ENCODE measurements around the gene CDC42SE2.

The CDC42SE2 gene

GRCh38 chr5:131367219-131367860 is 103.5 kb downstream of the CDC42SE2 start:
- Histone ChIP-seq H3K79me2 (ENCODE audit: control insufficient read depth, insufficient read depth, low read length, unreplicated experiment) (peaks cover 3% of the 10 kb centered on the region), H2AFZ (ENCODE audit: low read length, unreplicated experiment) (no peak overlapping the region), H3K27me3 (ENCODE audit: insufficient read depth, low read length) (no peaks in the 10 kb centered on the region), H3K27ac (ENCODE audit: low read depth, low read length) (no peak overlapping the region), H3K4me1 (ENCODE audit: control insufficient read depth, insufficient read depth, low read length, unreplicated experiment) (peaks cover 5% of the 10 kb centered on the region), H3K4me3 (ENCODE audit: low read depth, low read length) (no peak overlapping the region), H3K36me3 (ENCODE audit: insufficient read depth, low read length) (peaks cover 4% of the 10 kb centered on the region; the same call in 1 of the 2 replicates)

GRCh38 chr5:131368866-131369265 is 105.0 kb downstream of the CDC42SE2 start:
- Histone ChIP-seq H3K36me3 (ENCODE audit: insufficient read depth, low read length) (peaks cover 4% of the 10 kb centered on the region; the same call in 1 of the 2 replicates), H2AFZ (ENCODE audit: low read length, unreplicated experiment) (no peak overlapping the region), H3K4me3 (ENCODE audit: low read depth, low read length) (no peak overlapping the region), H3K27me3 (ENCODE audit: insufficient read depth, low read length) (no peaks in the 10 kb centered on the region), H3K27ac (ENCODE audit: low read depth, low read length) (no peak overlapping the region), H3K4me1 (ENCODE audit: control insufficient read depth, insufficient read depth, low read length, unreplicated experiment) (peaks cover 5% of the 10 kb centered on the region), H3K79me2 (ENCODE audit: control insufficient read depth, insufficient read depth, low read length, unreplicated experiment) (peaks cover 3% of the 10 kb centered on the region)

GRCh38 chr5:131369558-131369957 is 105.7 kb downstream of the CDC42SE2 start:
- peaks cover 5% of the 10 kb centered on the region for H3K4me1 ChIP-seq (ENCODE audit: control insufficient read depth, insufficient read depth, low read length, unreplicated experiment)
- H3K4me3 ChIP-seq (ENCODE audit: low read depth, low read length): no peak overlapping the region
- no peak overlapping the region for H3K27ac ChIP-seq (ENCODE audit: low read depth, low read length)
- no peak overlapping the region for H2AFZ ChIP-seq (ENCODE audit: low read length, unreplicated experiment)
- H3K27me3 ChIP-seq (ENCODE audit: insufficient read depth, low read length): no peaks in the 10 kb centered on the region
- H3K36me3 ChIP-seq (ENCODE audit: insufficient read depth, low read length): peaks cover 4% of the 10 kb centered on the region; the same call in 1 of the 2 replicates
- peaks cover 3% of the 10 kb centered on the region for H3K79me2 ChIP-seq (ENCODE audit: control insufficient read depth, insufficient read depth, low read length, unreplicated experiment)

GRCh38 chr5:131371835-131372234 is 108.0 kb downstream of the CDC42SE2 start:
- H3K4me1 ChIP-seq (ENCODE audit: control insufficient read depth, insufficient read depth, low read length, unreplicated experiment): peaks cover 5% of the 10 kb centered on the region
- H3K27ac ChIP-seq (ENCODE audit: low read depth, low read length): no peak overlapping the region
- H2AFZ ChIP-seq (ENCODE audit: low read length, unreplicated experiment): no peak overlapping the region
- no peaks in the 10 kb centered on the region for H3K27me3 ChIP-seq (ENCODE audit: insufficient read depth, low read length)
- no peak overlapping the region for H3K4me3 ChIP-seq (ENCODE audit: low read depth, low read length)
- peaks cover 6% of the 10 kb centered on the region for H3K79me2 ChIP-seq (ENCODE audit: control insufficient read depth, insufficient read depth, low read length, unreplicated experiment)
- peaks cover 4% of the 10 kb centered on the region; the same call in 1 of the 2 replicates for H3K36me3 ChIP-seq (ENCODE audit: insufficient read depth, low read length)

- Histone ChIP-seq H3K4me1 (ENCODE audit: control insufficient read depth, insufficient read depth, low read length, unreplicated experiment) (peaks cover 9% of the 10 kb centered on the region), H3K79me2 (ENCODE audit: control insufficient read depth, insufficient read depth, low read length, unreplicated experiment) (peaks cover 8% of the 10 kb centered on the region), H3K27me3 (ENCODE audit: insufficient read depth, low read length) (no peaks in the 10 kb centered on the region), H2AFZ (ENCODE audit: low read length, unreplicated experiment) (no peak overlapping the region), H3K27ac (ENCODE audit: low read depth, low read length) (no peak overlapping the region), H3K36me3 (ENCODE audit: insufficient read depth, low read length) (peaks cover 4% of the 10 kb centered on the region; the same call in 1 of the 2 replicates), H3K4me3 (ENCODE audit: low read depth, low read length) (no peak overlapping the region)
Measured at GRCh38 chr5:131373265-131373664, 109.4 kb downstream of the CDC42SE2 start.

- H2AFZ ChIP-seq (ENCODE audit: low read length, unreplicated experiment): no peak overlapping the region
- H3K79me2 ChIP-seq (ENCODE audit: control insufficient read depth, insufficient read depth, low read length, unreplicated experiment): peaks cover 8% of the 10 kb centered on the region
- no peak overlapping the region for H3K4me3 ChIP-seq (ENCODE audit: low read depth, low read length)
- H3K27me3 ChIP-seq (ENCODE audit: insufficient read depth, low read length): no peaks in the 10 kb centered on the region
- peaks cover 26% of the 10 kb centered on the region for H3K4me1 ChIP-seq (ENCODE audit: control insufficient read depth, insufficient read depth, low read length, unreplicated experiment)
- H3K36me3 ChIP-seq (ENCODE audit: insufficient read depth, low read length): no peaks in the 10 kb centered on the region
- H3K27ac ChIP-seq (ENCODE audit: low read depth, low read length): no peak overlapping the region
Measured at GRCh38 chr5:131375351-131375750, 111.5 kb downstream of the CDC42SE2 start.

- Histone ChIP-seq H3K27me3 (ENCODE audit: insufficient read depth, low read length) (no peaks in the 10 kb centered on the region), H3K4me3 (ENCODE audit: low read depth, low read length) (no peak overlapping the region), H3K36me3 (ENCODE audit: insufficient read depth, low read length) (no peaks in the 10 kb centered on the region), H2AFZ (ENCODE audit: low read length, unreplicated experiment) (no peak overlapping the region), H3K79me2 (ENCODE audit: control insufficient read depth, insufficient read depth, low read length, unreplicated experiment) (peaks cover 13% of the 10 kb centered on the region), H3K27ac (ENCODE audit: low read depth, low read length) (peak overlapping the region; percentile 75; the same call in 1 of the 2 replicates), H3K4me1 (ENCODE audit: control insufficient read depth, insufficient read depth, low read length, unreplicated experiment) (peaks cover 30% of the 10 kb centered on the region)
Measured at GRCh38 chr5:131377346-131377745, 113.5 kb downstream of the CDC42SE2 start.

- Histone ChIP-seq H3K4me1 (ENCODE audit: control insufficient read depth, insufficient read depth, low read length, unreplicated experiment) (peaks cover 30% of the 10 kb centered on the region), H3K4me3 (ENCODE audit: low read depth, low read length) (no peak overlapping the region), H3K27me3 (ENCODE audit: insufficient read depth, low read length) (no peaks in the 10 kb centered on the region), H3K79me2 (ENCODE audit: control insufficient read depth, insufficient read depth, low read length, unreplicated experiment) (peaks cover 15% of the 10 kb centered on the region), H2AFZ (ENCODE audit: low read length, unreplicated experiment) (no peak overlapping the region), H3K27ac (ENCODE audit: low read depth, low read length) (peak overlapping the region; percentile 75; the same call in 1 of the 2 replicates), H3K36me3 (ENCODE audit: insufficient read depth, low read length) (no peaks in the 10 kb centered on the region)
Measured at GRCh38 chr5:131377785-131378325, 114.0 kb downstream of the CDC42SE2 start.

GRCh38 chr5:131378721-131379541 is 115.1 kb downstream of the CDC42SE2 start:
- peaks cover 15% of the 10 kb centered on the region for H3K79me2 ChIP-seq (ENCODE audit: control insufficient read depth, insufficient read depth, low read length, unreplicated experiment)
- no peak overlapping the region for H2AFZ ChIP-seq (ENCODE audit: low read length, unreplicated experiment)
- H3K36me3 ChIP-seq (ENCODE audit: insufficient read depth, low read length): no peaks in the 10 kb centered on the region
- H3K27me3 ChIP-seq (ENCODE audit: insufficient read depth, low read length): no peaks in the 10 kb centered on the region
- peak overlapping the region; percentile 75 for H3K27ac ChIP-seq (ENCODE audit: low read depth, low read length)
- H3K4me3 ChIP-seq (ENCODE audit: low read depth, low read length): no peak overlapping the region
- H3K4me1 ChIP-seq (ENCODE audit: control insufficient read depth, insufficient read depth, low read length, unreplicated experiment): peaks cover 30% of the 10 kb centered on the region

GRCh38 chr5:131379723-131380122 is 115.9 kb downstream of the CDC42SE2 start:
- H2AFZ ChIP-seq (ENCODE audit: low read length, unreplicated experiment): no peak overlapping the region
- peak overlapping the region; percentile 75 for H3K27ac ChIP-seq (ENCODE audit: low read depth, low read length)
- no peaks in the 10 kb centered on the region for H3K36me3 ChIP-seq (ENCODE audit: insufficient read depth, low read length)
- H3K27me3 ChIP-seq (ENCODE audit: insufficient read depth, low read length): no peaks in the 10 kb centered on the region
- H3K79me2 ChIP-seq (ENCODE audit: control insufficient read depth, insufficient read depth, low read length, unreplicated experiment): peaks cover 15% of the 10 kb centered on the region
- peaks cover 30% of the 10 kb centered on the region for H3K4me1 ChIP-seq (ENCODE audit: control insufficient read depth, insufficient read depth, low read length, unreplicated experiment)
- no peak overlapping the region for H3K4me3 ChIP-seq (ENCODE audit: low read depth, low read length)

All from ACC112 (cell line).